Fibroblast of skin of back (primary cell): Measurements from ENCODE around the gene SNX11.

ENCODE experiments used
- DNase-seq: peaks from one replicate; pipeline ENCODE4 v3.0.0-alpha.2; 2013

Gene SNX11

GRCh38 chr17:48100160-48100559, 7.4 kb upstream of the SNX11 start:
- peak; percentile 76 for DNase-seq

DNA sequence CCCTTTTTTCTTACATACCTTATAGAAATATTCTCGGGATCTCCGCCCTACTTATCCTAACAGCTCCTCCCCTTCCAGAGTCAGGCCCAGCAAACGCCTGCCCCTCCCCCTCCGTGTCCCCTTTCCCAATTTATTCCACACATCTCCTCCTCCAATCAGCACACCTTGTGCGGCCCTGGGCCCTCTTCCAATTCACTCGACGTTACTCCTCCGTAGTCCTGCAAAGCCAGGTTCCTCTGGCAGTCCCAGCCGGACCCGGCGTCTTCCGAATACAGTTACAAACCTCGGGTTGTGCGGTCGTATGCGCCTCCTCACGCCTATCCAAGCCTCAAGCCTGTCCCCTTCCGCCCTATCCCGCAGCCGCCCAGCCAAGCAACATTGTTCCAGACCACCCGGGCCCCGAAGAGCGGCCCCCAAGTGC, 7.0 kb upstream of the SNX11 start:
- DNase-seq: peak; percentile 68

- DNase-seq: peak; percentile 95
Measured at GRCh38 chr17:48101012-48101720, 6.4 kb upstream of the SNX11 start, which contains the start of gene CBX1. TSS of gene CBX1 (minus strand) at chr17:48101478. CDS start at chr17:48077004, 24,474 bp downstream.

- no peak for DNase-seq
Measured at GRCh38 chr17:48102043-48102750, 5.4 kb upstream of the SNX11 start.

GRCh38 chr17:48102798-48103715, 4.5 kb upstream of the SNX11 start:
- no peak for DNase-seq

DNA sequence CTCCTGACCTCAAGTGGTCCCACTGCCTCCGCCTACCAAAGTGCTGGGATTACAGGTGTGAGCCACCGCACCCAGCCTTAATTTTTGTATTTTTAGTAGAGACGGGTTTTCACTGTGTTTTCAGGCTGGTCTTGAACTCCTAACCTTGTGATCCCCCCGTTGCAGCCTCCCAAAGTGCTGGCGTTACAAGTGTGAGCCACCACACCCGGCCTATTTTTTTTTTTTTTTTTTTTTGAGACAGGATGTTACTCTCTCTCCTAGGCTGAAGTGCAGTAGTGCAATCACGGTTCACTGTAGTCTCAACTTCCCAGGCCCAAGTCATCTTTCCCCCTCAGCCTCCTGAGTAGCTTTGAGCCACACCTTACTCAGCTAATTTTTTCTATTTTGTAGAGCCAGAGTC, 3.1 kb upstream of the SNX11 start:
- no peak for DNase-seq

- no peak for DNase-seq
Measured at GRCh38 chr17:48106802-48107136, 797 bp upstream of the SNX11 start.

- DNase-seq: no peak
Measured at GRCh38 chr17:48110761-48111160, 3.2 kb downstream of the SNX11 start.

- DNase-seq: no peak
Measured at GRCh38 chr17:48111937-48112241, 4.3 kb downstream of the SNX11 start.

GRCh38 chr17:48113201-48113676, 5.7 kb downstream of the SNX11 start:
- no peak for DNase-seq

GRCh38 chr17:48121923-48122664, 14.5 kb downstream of the SNX11 start:
- no peak for DNase-seq

DNA sequence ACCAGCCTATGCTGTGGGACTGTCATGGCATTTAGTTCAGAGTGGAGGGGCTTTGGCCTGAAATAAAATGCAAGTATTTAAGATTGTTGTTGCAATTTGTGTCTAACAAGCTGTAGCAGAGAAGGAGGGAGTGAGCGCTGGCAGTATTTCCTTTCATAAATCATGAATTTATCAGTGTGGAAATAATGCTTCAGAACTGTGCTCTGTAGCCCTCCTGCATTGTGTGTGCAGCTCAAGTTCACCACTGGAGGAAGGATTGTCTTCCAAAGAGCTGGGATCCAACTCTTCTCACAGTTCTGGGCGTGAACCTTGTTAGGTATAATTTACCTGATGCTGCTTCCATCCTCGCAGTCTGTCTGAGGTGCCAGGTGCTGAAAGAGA, 15.1 kb downstream of the SNX11 start:
- no peak for DNase-seq

- DNase-seq: no peak
Measured at GRCh38 chr17:48123111-48123510, 15.5 kb downstream of the SNX11 start.

DNA sequence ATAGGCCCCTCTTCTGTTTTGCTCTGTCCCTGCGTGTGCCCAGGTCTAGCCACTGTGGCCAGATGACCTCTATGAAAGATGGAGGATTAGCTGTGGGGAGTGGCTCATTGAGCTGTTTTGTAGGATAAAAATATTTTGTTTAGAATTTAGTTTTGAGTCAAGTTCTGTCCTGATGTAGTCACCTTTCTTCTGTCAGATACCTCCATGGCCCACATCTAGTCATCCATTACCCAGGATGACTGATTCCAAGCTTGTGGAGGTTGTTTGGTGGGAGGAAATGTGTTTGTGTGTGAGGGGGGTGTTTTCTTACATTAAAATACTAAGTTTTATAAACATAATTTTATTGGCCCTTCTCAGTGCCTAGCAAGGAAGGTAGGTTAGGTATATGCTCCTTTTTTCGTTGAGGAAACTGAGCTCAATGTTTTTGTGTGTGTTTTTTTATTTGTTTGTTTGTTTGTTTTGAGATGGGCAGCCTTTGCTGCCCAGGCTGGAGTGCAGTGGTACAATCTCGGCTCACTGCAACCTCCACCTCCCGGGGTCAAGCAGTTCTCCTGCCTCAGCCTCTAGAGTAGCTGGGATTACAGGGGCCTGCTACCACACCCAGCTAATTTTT, 16.3 kb downstream of the SNX11 start:
- DNase-seq: no peak

- DNase-seq: no peak
Measured at GRCh38 chr17:48125829-48126531, 18.4 kb downstream of the SNX11 start.

DNA sequence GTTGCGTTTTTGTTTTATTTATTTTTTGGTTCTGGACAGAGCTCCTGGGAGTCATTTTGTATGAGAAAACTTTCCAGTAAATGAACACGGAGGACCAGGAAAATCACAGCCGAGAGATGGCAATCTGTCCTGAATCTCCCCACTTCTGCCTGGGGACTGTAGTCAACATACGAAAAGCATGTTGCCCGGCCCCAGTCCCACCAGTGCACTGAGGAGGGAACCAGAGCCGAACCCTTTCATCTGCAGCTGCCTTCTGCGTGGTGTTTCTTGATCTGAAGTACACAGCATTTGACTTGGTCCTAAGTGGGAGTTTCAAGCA, 18.9 kb downstream of the SNX11 start:
- no peak for DNase-seq

DNA sequence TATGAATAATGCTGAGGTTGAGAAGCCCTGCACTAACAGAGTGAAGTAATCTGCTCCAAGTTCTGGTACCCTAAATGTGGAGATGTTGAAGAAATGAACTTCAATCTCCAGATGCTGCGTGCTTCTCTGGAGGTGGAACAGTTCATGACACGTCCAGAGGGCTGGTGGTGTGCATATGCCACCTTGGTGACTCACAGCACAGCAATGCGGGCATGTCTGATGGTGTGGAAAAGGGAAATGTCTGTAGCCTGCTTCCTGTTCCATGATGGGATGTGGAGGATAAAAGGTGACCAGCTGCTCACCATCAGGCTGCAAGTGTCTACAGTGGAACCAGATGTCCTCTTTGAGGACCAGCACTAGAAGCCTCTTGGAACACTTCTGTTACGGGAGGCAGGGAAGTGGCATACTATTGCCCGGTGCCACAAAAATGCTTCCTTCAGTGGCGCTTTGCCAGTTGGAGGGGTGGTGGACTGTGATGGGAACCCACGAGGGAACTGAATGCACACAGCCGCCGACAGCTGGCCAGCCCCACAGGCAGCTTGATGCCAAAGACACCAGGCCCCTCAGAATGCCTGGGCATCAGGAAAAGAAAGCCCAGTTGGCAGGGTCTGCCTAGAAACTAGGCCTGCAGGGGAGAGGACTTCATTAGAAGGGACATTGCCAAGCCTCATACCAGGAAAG, 19.9 kb downstream of the SNX11 start:
- DNase-seq: peak; percentile 44

GRCh38 chr17:48128400-48128799, 20.8 kb downstream of the SNX11 start:
- DNase-seq: no peak

DNA sequence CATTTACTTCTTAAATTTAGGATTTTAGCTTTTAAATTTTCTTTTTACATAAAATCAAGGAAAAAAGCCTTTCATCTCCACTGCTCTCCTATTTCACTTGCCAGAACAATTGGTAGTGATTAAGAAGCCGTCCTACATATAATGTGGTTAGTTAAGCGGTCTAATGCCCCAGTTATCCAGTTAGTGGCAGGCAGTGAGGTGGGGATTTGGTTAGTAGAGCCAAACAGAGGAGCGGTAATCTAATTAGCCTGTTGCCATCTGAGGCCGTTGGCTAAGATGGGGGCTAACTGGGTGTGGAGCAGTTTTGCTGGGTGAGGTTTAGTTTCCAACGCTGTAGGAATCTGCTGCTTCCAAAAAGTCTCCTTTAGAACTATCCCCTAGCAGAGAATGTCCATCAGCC, 22.4 kb downstream of the SNX11 start:
- no peak for DNase-seq

DNA sequence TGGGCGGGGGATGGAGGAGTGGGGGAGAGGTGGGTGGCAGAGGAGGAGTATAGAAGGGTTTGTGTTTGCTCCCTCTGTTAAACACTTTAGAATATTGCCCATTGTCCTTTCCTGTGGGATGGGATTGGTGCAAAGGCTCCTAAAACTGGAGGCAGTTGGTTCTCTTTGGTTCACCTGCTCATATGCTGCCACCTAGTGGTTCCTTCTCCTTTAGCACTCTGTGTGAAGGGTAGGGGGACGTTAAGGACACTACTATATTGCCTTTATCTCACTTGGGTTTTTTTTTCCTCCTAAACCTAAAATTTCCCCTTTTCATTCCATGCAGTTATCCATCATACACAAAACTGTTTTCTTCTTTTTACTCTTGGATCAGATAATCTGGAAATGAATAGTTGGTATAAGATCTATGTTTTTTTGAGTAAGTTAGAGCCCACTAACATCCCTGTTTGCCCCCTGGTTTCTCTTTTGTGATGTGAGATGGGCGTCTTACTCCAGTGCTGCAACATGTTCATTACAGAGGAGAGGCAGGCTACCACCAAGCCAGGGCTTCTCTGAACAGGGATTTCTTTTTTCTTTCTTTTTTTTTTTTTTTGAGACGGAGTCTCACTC, 23.8 kb downstream of the SNX11 start:
- peak; percentile 69 for DNase-seq

DNA sequence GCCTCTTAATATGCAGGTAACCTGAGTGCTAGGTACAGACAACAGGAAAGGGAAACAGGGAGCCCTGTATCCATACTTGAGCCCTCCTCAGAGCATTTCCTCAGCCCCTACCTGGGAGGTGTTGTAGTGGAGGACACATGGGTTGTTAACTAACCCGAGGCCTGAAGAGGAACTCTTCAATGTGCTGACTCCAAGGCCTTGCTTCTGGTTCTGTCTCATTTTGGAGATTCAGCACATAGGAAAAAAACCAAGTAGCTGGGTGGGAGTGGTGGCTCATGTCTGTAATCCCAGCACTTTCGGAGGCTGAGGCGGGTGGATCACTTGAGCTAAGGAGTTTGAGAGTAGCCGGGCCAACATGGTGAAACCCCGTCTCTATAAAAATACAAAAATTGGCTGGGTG, 24.8 kb downstream of the SNX11 start:
- no peak for DNase-seq
